ENCODE measurements around the gene MRPL53.

MRPL53 gene

DNA sequence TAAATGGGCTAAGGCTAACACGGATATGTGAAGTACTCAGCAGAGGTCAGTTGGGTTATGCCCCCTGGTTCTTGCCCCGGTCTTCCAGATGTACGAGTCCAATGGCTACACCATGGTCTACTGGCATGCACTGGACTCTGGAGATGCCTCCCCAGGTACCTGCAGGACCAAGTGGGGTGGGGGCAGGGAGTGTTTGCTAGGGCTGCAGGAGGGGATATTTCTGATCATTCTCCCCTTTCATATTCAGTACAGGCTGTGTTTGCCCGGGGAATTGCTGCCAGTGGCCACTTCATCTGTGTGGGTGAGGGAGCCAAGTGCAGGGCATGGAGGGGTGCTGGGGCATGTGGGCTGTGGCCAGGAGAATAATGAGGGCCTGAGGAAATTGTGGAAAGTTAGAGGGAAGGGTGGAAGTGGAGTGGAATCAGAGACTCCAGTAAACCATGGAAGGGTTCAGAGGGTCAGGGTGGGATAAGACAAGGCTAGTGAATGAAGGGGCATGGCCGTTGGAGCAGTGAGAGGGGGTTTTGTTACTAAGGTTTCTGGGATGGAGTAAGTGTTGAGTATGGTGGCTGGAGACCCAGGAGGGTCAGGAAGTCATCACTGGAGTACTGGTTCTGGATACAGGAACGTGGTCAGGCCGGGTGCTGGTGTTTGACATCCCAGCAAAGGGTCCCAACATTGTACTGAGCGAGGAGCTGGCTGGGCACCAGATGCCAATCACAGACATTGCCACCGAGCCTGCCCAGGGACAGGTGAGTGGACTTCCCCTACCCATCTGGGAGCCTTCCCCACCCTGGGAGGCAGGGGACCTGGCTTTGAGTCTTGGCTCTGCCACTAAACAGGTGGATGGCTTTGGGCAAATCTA lies 49.0 kb downstream of the MRPL53 start:
- TF ChIP-seq ZFX (IDR thresholded peaks at IDR 0.05) (no peak), CTCF (conservative IDR thresholded peaks at IDR 0.05) (no peak)
- H3K27ac ChIP-seq: no peak overlapping the region

All from C4-2B (cell line).